ENCODE results near the gene RBM7. TPM values are rescaled to one million over a fixed set of nuclear protein-coding genes. Genes with fewer than 3 reads are reported as not detected.

Gene RBM7
- total RNA-seq, 1 experiment from 2014 or later = 27.9 TPM

DNA sequence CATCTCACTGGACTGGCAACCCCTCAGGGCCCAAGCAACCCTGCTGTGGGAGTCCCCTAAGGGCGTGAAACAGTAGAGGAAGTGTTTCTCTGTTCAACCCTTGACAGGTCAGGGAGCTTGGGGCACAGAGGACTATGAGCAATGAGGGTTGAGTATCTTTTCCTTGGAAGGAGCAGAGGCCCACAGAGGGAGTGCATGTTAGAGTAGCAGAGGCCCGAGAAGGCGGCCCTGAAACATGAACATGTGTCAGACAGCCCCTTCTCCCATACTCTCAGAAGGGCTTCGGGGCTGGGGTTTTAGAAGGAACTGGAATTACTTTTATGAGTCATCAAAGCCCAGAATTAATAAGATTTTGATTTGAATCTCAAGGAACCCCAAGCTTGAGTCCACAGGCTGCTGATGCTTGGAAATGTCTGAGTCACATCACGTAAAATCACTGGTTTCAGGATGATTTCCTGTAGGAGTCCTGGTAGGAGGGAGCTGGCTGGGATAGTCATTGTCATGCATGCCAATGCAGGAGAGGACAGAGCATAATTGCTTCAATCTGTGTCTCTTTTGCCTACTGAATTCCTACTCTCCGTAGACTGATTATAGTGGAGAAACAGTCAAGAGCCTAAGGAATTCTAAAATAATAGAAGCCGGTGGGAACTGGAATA, 22.7 kb upstream of the RBM7 start:
- Histone ChIP-seq H3K9me3 (ENCODE audit: control insufficient read depth in 1 of 2, insufficient read depth in 1 of 2, low read depth in 1 of 2, low read length in 2 of 2) (no peaks in the 10 kb centered on the region), H3K79me2 (ENCODE audit: insufficient read depth, low read length) (no peaks in the 10 kb centered on the region), H3K27ac (ENCODE audit: low read depth, low read length) (no peak overlapping the region), H3K4me3 (replicated peaks in 1 of 2; ENCODE audit: low read depth in 1 of 2, low read length in 2 of 2) (no peak overlapping the region), H3K36me3 (ENCODE audit: control insufficient read depth in 1 of 2, insufficient read depth in 2 of 2, low read length in 2 of 2) (no peaks in the 10 kb centered on the region), H3K4me1 (ENCODE audit: control insufficient read depth in 1 of 2, insufficient read depth in 2 of 2, low read length in 2 of 2) (no peaks in the 10 kb centered on the region), H4K20me1 (ENCODE audit: insufficient read depth) (no peaks in the 10 kb centered on the region), H2AFZ (ENCODE audit: low read depth, low read length, poor library complexity, severe bottlenecking) (no peak overlapping the region), H3K27me3 (ENCODE audit: insufficient read depth, low read length) (peaks cover 69% of the 10 kb centered on the region), H3K9ac (ENCODE audit: low read length) (no peak overlapping the region), H3K9me2 (ENCODE audit: insufficient read depth) (no peaks in the 10 kb centered on the region), H3K4me2 (ENCODE audit: low read length) (no peak overlapping the region)
- CTCF ChIA-PET = no interaction called here
- no TSS peak for BruUV-seq (replicated peaks)
- DNase-seq (ENCODE audit: low read depth, low spot score) (no peak), ATAC-seq (no peak)
- intact Hi-C loops (cut with micrococcal nuclease) = no loop called here
- TF ChIP-seq YY1 (IDR thresholded peaks at IDR 0.05; ENCODE audit: extremely low read depth, insufficient replicate concordance, low read depth, low read length) = no peak
- TF ChIP-seq ZFX (IDR thresholded peaks at IDR 0.05) = no peak
- TF ChIP-seq CBX3 (IDR thresholded peaks at IDR 0.05; ENCODE audit: low read depth) = no peak
- TF ChIP-seq, protein P1, sequence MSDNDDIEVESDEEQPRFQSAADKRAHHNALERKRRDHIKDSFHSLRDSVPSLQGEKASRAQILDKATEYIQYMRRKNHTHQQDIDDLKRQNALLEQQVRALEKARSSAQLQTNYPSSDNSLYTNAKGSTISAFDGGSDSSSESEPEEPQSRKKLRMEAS (IDR thresholded peaks at IDR 0.05) = no peak
- TF ChIP-seq, protein P2, sequence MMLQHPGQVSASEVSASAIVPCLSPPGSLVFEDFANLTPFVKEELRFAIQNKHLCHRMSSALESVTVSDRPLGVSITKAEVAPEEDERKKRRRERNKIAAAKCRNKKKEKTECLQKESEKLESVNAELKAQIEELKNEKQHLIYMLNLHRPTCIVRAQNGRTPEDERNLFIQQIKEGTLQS (IDR thresholded peaks at IDR 0.05) = no peak
- no peak for TF ChIP-seq ZNF274 (IDR thresholded peaks at IDR 0.05; ENCODE audit: low read depth, low read length)
- TF ChIP-seq CEBPB (IDR thresholded peaks at IDR 0.05; ENCODE audit: low read depth) = no peak
- TF ChIP-seq JUND (IDR thresholded peaks at IDR 0.05) = no peak
- no peak for TF ChIP-seq SRF (IDR thresholded peaks at IDR 0.05; ENCODE audit: low read depth)
- TF ChIP-seq, protein P3, sequence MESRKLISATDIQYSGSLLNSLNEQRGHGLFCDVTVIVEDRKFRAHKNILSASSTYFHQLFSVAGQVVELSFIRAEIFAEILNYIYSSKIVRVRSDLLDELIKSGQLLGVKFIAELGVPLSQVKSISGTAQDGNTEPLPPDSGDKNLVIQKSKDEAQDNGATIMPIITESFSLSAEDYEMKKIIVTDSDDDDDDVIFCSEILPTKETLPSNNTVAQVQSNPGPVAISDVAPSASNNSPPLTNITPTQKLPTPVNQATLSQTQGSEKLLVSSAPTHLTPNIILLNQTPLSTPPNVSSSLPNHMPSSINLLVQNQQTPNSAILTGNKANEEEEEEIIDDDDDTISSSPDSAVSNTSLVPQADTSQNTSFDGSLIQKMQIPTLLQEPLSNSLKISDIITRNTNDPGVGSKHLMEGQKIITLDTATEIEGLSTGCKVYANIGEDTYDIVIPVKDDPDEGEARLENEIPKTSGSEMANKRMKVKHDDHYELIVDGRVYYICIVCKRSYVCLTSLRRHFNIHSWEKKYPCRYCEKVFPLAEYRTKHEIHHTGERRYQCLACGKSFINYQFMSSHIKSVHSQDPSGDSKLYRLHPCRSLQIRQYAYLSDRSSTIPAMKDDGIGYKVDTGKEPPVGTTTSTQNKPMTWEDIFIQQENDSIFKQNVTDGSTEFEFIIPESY (IDR thresholded peaks at IDR 0.05; ENCODE audit: extremely low read depth, insufficient replicate concordance, low read length) = no peak
- TF ChIP-seq RAD21 (IDR thresholded peaks at IDR 0.05; ENCODE audit: low read depth) = no peak
- no peak for TF ChIP-seq FOSL1 (IDR thresholded peaks at IDR 0.05; ENCODE audit: low read depth)
- TF ChIP-seq EZH2phosphoT487 (IDR thresholded peaks at IDR 0.05; ENCODE audit: borderline replicate concordance) = no peak
- RAD21 ChIA-PET (ENCODE audit: low non-redundant PET in 1 of 2, low total read pairs in 2 of 2, uncharacterized antibody in 2 of 2, unreplicated experiment in 2 of 2) = no interaction called here
- POLR2A ChIA-PET = no interaction called here

All from HCT116 (cell line).